ENCODE data around the gene PNLIPRP2.

DNA sequence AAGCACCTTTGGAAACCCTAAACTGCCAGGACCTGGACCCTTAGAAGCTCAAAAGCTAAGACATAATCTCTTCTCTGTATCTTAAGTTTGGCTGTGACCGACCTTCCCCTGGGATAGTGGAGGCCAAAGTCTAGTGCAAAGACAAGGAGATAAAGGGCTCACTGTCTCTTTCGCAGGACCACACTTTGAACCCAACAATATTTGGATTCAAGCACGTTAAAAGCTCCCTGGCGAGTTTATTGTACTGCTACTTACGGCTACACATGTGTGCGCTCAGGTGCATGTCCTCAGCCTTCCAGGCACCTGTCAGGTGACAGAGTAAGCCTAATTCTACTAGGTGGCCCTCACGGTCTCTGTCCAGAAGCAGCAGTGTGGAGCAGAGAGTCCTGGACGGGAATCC, 55.9 kb downstream of the PNLIPRP2 start:
- TF ChIP-seq EZH2phosphoT487 (IDR thresholded peaks at IDR 0.05; ENCODE audit: insufficient read depth, low read depth) (no peak), EZH2 (IDR thresholded peaks at IDR 0.05; ENCODE audit: insufficient read depth, poor library complexity, severe bottlenecking) (no peak)

Measured in GM23248 (cell line).